HepG2 (cell line): Measurements from ENCODE around the gene TMEM164. TPM values are rescaled to one million over a fixed set of nuclear protein-coding genes. Genes with fewer than 3 reads are reported as not detected.

Source experiments
- ATAC-seq: fragments of 200-7000 bp; cut with Tn5 transposase; 3 replicates; pipeline ENCODE4 v1.9.1; 2020; ENCODE audit warnings: mild to moderate bottlenecking, moderate library complexity
- BruUV-seq: library from RNA; stranded (reverse); fragments of 400-500 nt; replicated peaks from 2 replicates; lab custom pipeline; 2021; lab: Mats Ljungman, UMichigan
- CTCF ChIA-PET: fragments of 300-600 bp; formaldehyde crosslinking; extraction: SDS; loops from one replicate; lab custom pipeline; 2021; ENCODE audit warnings: low total read pairs, inconsistent platforms, low intra/inter-chr PET ratio; lab: Yijun Ruan, JAX
- POLR2A ChIA-PET: fragments of 350-600 bp; sonication (Branson Sonifier 250); formaldehyde crosslinking; loops from one replicate; lab custom pipeline; 2020; ENCODE audit warnings: antibody characterized with exemption, inconsistent platforms; lab: Yijun Ruan, JAX
- DNase-seq: peaks from one replicate; pipeline ENCODE4 v3.0.0-alpha.2; 2015; ENCODE audit warnings: low spot score
- FAIRE-seq: peaks from 3 replicates; lab custom pipeline; 2011; peaks lifted over from hg19 to GRCh38; lab: Jason Lieb, UNC
- H2AFZ ChIP-seq: one replicate; pipeline ENCODE4 v1.6.1; 2011; ENCODE audit warnings: low read length, inconsistent platforms
- H3K27ac ChIP-seq: fragments of 300-600 bp; 3 replicates; pipeline ENCODE4 v1.8.0; 2011; ENCODE audit warnings: mixed run types, mild to moderate bottlenecking, mixed read lengths, low read length, inconsistent platforms; ENCODE audit not compliant: insufficient read depth; ENCODE audit errors: extremely low read length
- H3K27me3 ChIP-seq, 2 experiments: fragments of 200-600 bp in 1 of 2; 2 replicates in 1 of 2; 3 replicates in 1 of 2; pipeline versions ENCODE4 v1.6.0 to v1.8.0; 2011; ENCODE audit warnings: low read length in 2 of 2, mild to moderate bottlenecking in 2 of 2, moderate library complexity in 2 of 2, inconsistent platforms in 1 of 2; ENCODE audit not compliant: insufficient read depth in 2 of 2, control insufficient read depth in 1 of 2
- H3K36me3 ChIP-seq, 2 experiments: fragments of 200-600 bp in 1 of 2; replicated peaks in 1 of 2; 2 replicates in 1 of 2; 3 replicates in 1 of 2; pipeline versions ENCODE4 v1.5.1 to v1.8.0; 2011; ENCODE audit warnings: low read length in 2 of 2, inconsistent platforms in 1 of 2; ENCODE audit not compliant: insufficient read depth in 2 of 2, control insufficient read depth in 1 of 2
- H3K4me1 ChIP-seq: 2 replicates; pipeline ENCODE4 v1.5.1; 2012; ENCODE audit warnings: low read length, inconsistent platforms; ENCODE audit not compliant: insufficient read depth
- H3K4me2 ChIP-seq: 2 replicates; pipeline ENCODE4 v1.6.0; 2011; ENCODE audit warnings: low read depth, low read length, inconsistent platforms
- H3K4me3 ChIP-seq, 3 experiments: fragments of 200-600 bp in 1 of 3; sonication (generic), shearing (Covaris generic) in 1 of 3; replicated peaks in 1 of 3; 2 replicates each; pipeline ENCODE4 v1.5.1; 2011 to 2016; ENCODE audit warnings: low read length in 3 of 3, inconsistent platforms in 2 of 3, low read depth in 2 of 3, mild to moderate bottlenecking in 2 of 3, control low read depth in 1 of 3, mixed read lengths in 1 of 3; ENCODE audit not compliant: insufficient read depth in 1 of 3
- H3K79me2 ChIP-seq: one replicate; pipeline ENCODE4 v1.6.1; 2011; ENCODE audit warnings: low read length, inconsistent platforms; ENCODE audit not compliant: insufficient read depth
- H3K9ac ChIP-seq: 2 replicates; pipeline ENCODE4 v1.6.0; 2011; ENCODE audit warnings: mild to moderate bottlenecking, low read depth, low read length, inconsistent platforms; ENCODE audit not compliant: insufficient read depth
- H3K9me3 ChIP-seq: 2 replicates; pipeline ENCODE4 v1.5.1; 2012; ENCODE audit warnings: mild to moderate bottlenecking, low read length
- H4K20me1 ChIP-seq: 2 replicates; pipeline ENCODE4 v1.6.0; 2011; ENCODE audit warnings: inconsistent platforms, mild to moderate bottlenecking, low read length, moderate library complexity; ENCODE audit not compliant: insufficient read depth
- FOSL2 ChIP-seq: sonication (generic); formaldehyde crosslinking; IDR thresholded peaks from 2 replicates; pipeline ENCODE4 v1.4.0; 2020; ENCODE audit warnings: missing genetic modification reagents
- GPN1 ChIP-seq: sonication (generic); formaldehyde crosslinking; IDR thresholded peaks from 2 replicates; pipeline ENCODE4 v1.5.1; 2020; ENCODE audit warnings: missing genetic modification reagents, borderline replicate concordance
- KLF11 ChIP-seq: IDR thresholded peaks from 2 replicates; pipeline ENCODE4 v1.6.1; 2016; ENCODE audit warnings: missing compliant biosample characterization
- PLRG1 ChIP-seq: fragments of 450-650 bp; conservative IDR thresholded peaks from 2 replicates; pipeline ENCODE4 v1.6.1; 2016
- ZFP36L1 ChIP-seq: sonication (generic); formaldehyde crosslinking; IDR thresholded peaks from 2 replicates; pipeline ENCODE4 v1.8.0; 2022; ENCODE audit warnings: mild to moderate bottlenecking, missing genetic modification reagents, moderate library complexity
- ZNF232 ChIP-seq: sonication (generic); formaldehyde crosslinking; IDR thresholded peaks from 2 replicates; pipeline ENCODE4 v1.4.0; 2020; ENCODE audit warnings: missing genetic modification reagents, borderline replicate concordance
- ZNF616 ChIP-seq: sonication (generic); formaldehyde crosslinking; IDR thresholded peaks from 2 replicates; pipeline ENCODE4 v1.5.0; 2020; ENCODE audit warnings: low read depth, mild to moderate bottlenecking, missing genetic modification reagents
- ZNF724P ChIP-seq: sonication (generic); formaldehyde crosslinking; IDR thresholded peaks from 2 replicates; pipeline ENCODE4 v1.8.0; 2022; ENCODE audit warnings: missing genetic modification reagents, borderline replicate concordance
- WGBS: methylation state at CpG from one replicate; pipeline ENCODE4 v1.1.6; 2017; ENCODE audit warnings: low lambda C conversion rate; 5-methylcytosine and 5-hydroxymethylcytosine counted together
- in situ Hi-C: cut with HindIII; loops from 2 replicates; pipeline ENCODE4 v1.10.0; 2017; ENCODE audit warnings: low pct_unique_long_range_greater_than_20kb; ENCODE audit not compliant: extremely low pct_ligation_motif_present
- intact Hi-C: fragments of 100-400 bp; cut with micrococcal nuclease; formaldehyde crosslinking; loops from one replicate; pipeline ENCODE4 v1.10.0; 2022; ENCODE audit not compliant: unreplicated experiment
- polyA plus RNA-seq, 8 experiments: library from polyadenylated mRNA; depleted of rRNA in 3 of 8; stranded (reverse) in 7 of 8; unstranded in 1 of 8; fragments of >200 nt; fragmentation: Illumina TruSeq in 4 of 8; extraction: Trizol in 4 of 8; gene quantifications; 2 replicates each; pipeline versions ENCODE4 v1.2.1 to v1.2.3, GENCODE V29; 2011 to 2016; ENCODE audit warnings: low read depth in 4 of 8, missing spikeins in 1 of 8, mixed read lengths in 1 of 8; ENCODE audit not compliant: insufficient read depth in 1 of 8
- total RNA-seq, 5 experiments: library from RNA; depleted of rRNA; stranded (reverse); fragments of >200 nt; fragmentation: Illumina TruSeq; extraction: Trizol; gene quantifications; 2 replicates each; pipeline ENCODE4 v1.2.3, GENCODE V29; 2016; ENCODE audit warnings: low read depth in 1 of 5
- TF ChIP-seq, protein P1 (sequence below): sonication (generic); formaldehyde crosslinking; IDR thresholded peaks from 2 replicates; pipeline ENCODE4 v1.4.0; 2020; ENCODE audit warnings: missing genetic modification reagents
- TF ChIP-seq, protein P2 (sequence below): sonication (generic); formaldehyde crosslinking; IDR thresholded peaks from 2 replicates; pipeline ENCODE4 v1.4.0; 2020; ENCODE audit warnings: missing genetic modification reagents

Gene TMEM164
- total and polyA plus RNA-seq, 2 of the 13 experiments (the other 11 are each of a cell fraction or from before 2014, with no cell fraction given), result 5.8 to 13.2 TPM

DNA sequence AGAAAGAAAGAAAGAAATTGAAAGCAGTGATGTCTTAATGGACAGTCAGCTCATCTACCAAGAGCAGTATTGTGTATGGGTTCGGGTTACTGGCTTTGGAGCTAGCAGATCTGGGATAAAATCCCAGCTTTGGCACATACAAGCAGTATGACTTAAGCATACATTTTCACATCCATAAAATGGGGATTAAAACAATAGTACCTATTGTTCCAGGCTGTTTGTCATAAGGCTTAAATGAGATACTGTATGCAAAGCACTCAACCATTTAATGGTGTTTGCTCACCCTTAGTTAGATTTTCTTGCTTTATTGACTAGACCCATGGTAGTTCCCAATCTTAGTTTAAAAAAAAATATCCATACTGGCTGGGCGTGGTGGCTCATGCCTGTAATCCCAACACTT, 7.8 kb upstream of the TMEM164 start:
- FAIRE-seq (no peak), DNase-seq (no peak)
- Histone ChIP-seq H3K9ac (no peak overlapping the region), H3K4me3 (no peak overlapping the region), H3K9me3 (no peaks in the 10 kb centered on the region)
- WGBS, result 0% methylated on average over 1 of the region's 2 CpGs
- in situ Hi-C loops, result no loop called here
- TF ChIP-seq ZNF616 (CRISPR knock-in tag) (no peak), ZNF724P (CRISPR knock-in tag) (no peak), KLF11 (CRISPR knock-in tag) (no peak), FOSL2 (no peak), ZNF232 (CRISPR knock-in tag) (no peak), PLRG1 (no peak), GPN1 (no peak), ZFP36L1 (CRISPR knock-in tag) (no peak)
- TF ChIP-seq, protein P1, sequence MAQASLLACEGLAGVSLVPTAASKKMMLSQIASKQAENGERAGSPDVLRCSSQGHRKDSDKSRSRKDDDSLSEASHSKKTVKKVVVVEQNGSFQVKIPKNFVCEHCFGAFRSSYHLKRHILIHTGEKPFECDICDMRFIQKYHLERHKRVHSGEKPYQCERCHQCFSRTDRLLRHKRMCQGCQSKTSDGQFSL (CRISPR knock-in tag), result no peak
- TF ChIP-seq, protein P2, sequence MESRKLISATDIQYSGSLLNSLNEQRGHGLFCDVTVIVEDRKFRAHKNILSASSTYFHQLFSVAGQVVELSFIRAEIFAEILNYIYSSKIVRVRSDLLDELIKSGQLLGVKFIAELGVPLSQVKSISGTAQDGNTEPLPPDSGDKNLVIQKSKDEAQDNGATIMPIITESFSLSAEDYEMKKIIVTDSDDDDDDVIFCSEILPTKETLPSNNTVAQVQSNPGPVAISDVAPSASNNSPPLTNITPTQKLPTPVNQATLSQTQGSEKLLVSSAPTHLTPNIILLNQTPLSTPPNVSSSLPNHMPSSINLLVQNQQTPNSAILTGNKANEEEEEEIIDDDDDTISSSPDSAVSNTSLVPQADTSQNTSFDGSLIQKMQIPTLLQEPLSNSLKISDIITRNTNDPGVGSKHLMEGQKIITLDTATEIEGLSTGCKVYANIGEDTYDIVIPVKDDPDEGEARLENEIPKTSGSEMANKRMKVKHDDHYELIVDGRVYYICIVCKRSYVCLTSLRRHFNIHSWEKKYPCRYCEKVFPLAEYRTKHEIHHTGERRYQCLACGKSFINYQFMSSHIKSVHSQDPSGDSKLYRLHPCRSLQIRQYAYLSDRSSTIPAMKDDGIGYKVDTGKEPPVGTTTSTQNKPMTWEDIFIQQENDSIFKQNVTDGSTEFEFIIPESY (CRISPR knock-in tag), result no peak
- TF ChIP-seq, all 625 proteins: peak for 0
- ChIA-PET CTCF (no interaction called here), POLR2A (no interaction called here)
- Histone ChIP-seq H3K4me2 (no peak overlapping the region), H3K27me3 (no peaks in the 10 kb centered on the region), H2AFZ (no peak overlapping the region), H3K4me1 (no peaks in the 10 kb centered on the region), H3K36me3 (no peaks in the 10 kb centered on the region), H4K20me1 (no peaks in the 10 kb centered on the region), H3K79me2 (no peaks in the 10 kb centered on the region), H3K27ac (no peak overlapping the region)
- no peak for ATAC-seq
- intact Hi-C loops, result no loop called here
- BruUV-seq, result no TSS peak
